Measurements from ENCODE around the gene OR8J1.

GRCh38 chr11:56307836-56308235, 46.3 kb upstream of the OR8J1 start:
- TF ChIP-seq CREB1 (CRISPR knock-in tag; IDR thresholded peaks at IDR 0.05; ENCODE audit: low read depth) (no peak), JUNB (IDR thresholded peaks at IDR 0.05; ENCODE audit: unreplicated experiment) (no peak), CTCF (conservative IDR thresholded peaks at IDR 0.05; ENCODE audit: low read depth in 2 of 2) (no peak)
